ENCODE results near the gene EXOC3L1.

Gene EXOC3L1

GRCh38 chr16:67181346-67181745, 8.6 kb downstream of the EXOC3L1 start:
- peak; percentile 52 for DNase-seq (ENCODE audit: low read depth)
- no peak for TF ChIP-seq CTCF (IDR thresholded peaks at IDR 0.05; ENCODE audit: control insufficient read depth, insufficient read depth, low read depth, low read length, missing control alignments)
- no peak overlapping the region for H3K4me3 ChIP-seq (ENCODE audit: control insufficient read depth, low read depth, low read length)

- no peak for TF ChIP-seq CTCF (IDR thresholded peaks at IDR 0.05; ENCODE audit: control insufficient read depth, insufficient read depth, low read depth, low read length, missing control alignments)
- H3K4me3 ChIP-seq (ENCODE audit: control insufficient read depth, low read depth, low read length), result no peak overlapping the region
- DNase-seq (ENCODE audit: low read depth), result no peak
Measured at GRCh38 chr16:67180166-67180565, 9.8 kb downstream of the EXOC3L1 start.

- H3K4me3 ChIP-seq (ENCODE audit: control insufficient read depth, low read depth, low read length), result no peak overlapping the region
- DNase-seq (ENCODE audit: low read depth), result no peak
- no peak for TF ChIP-seq CTCF (IDR thresholded peaks at IDR 0.05; ENCODE audit: control insufficient read depth, insufficient read depth, low read depth, low read length, missing control alignments)
Measured at GRCh38 chr16:67179421-67180080, 10.4 kb downstream of the EXOC3L1 start.

- H3K4me3 ChIP-seq (ENCODE audit: control insufficient read depth, low read depth, low read length), result peak overlapping the region; percentile 26
- no peak for DNase-seq (ENCODE audit: low read depth)
- TF ChIP-seq CTCF (IDR thresholded peaks at IDR 0.05; ENCODE audit: control insufficient read depth, insufficient read depth, low read depth, low read length, missing control alignments), result no peak
Measured at GRCh38 chr16:67177743-67178699, 11.9 kb downstream of the EXOC3L1 start.

- DNase-seq (ENCODE audit: low read depth), result no peak
- no peak overlapping the region for H3K4me3 ChIP-seq (ENCODE audit: control insufficient read depth, low read depth, low read length)
- no peak for TF ChIP-seq CTCF (IDR thresholded peaks at IDR 0.05; ENCODE audit: control insufficient read depth, insufficient read depth, low read depth, low read length, missing control alignments)
Measured at GRCh38 chr16:67176662-67177061, 13.3 kb downstream of the EXOC3L1 start.

- DNase-seq (ENCODE audit: low read depth), result no peak
- no peak for TF ChIP-seq CTCF (IDR thresholded peaks at IDR 0.05; ENCODE audit: control insufficient read depth, insufficient read depth, low read depth, low read length, missing control alignments)
- H3K4me3 ChIP-seq (ENCODE audit: control insufficient read depth, low read depth, low read length), result peak overlapping the region; percentile 66; the same call in 1 of the 2 replicates
Measured at GRCh38 chr16:67174706-67175231, 15.2 kb downstream of the EXOC3L1 start.

All from AG09309 (cell line).